Activated CD4-positive, alpha-beta T cell treated with anti-CD3 and anti-CD28 coated beads, Interleukin-2, amount 50 U/mL, for 48 hours (primary cell): ENCODE results near the gene CERS4.
"Not testable (repeated sequence)": the region's sequence is repeated elsewhere in the genome, so short reads cannot be mapped to it uniquely, and the experiment has no call there.

Experiments used
- DNase-seq, 2 experiments: peaks; one replicate each; pipeline ENCODE4 v3.0.0-alpha.2; 2020

Gene CERS4, protein sequence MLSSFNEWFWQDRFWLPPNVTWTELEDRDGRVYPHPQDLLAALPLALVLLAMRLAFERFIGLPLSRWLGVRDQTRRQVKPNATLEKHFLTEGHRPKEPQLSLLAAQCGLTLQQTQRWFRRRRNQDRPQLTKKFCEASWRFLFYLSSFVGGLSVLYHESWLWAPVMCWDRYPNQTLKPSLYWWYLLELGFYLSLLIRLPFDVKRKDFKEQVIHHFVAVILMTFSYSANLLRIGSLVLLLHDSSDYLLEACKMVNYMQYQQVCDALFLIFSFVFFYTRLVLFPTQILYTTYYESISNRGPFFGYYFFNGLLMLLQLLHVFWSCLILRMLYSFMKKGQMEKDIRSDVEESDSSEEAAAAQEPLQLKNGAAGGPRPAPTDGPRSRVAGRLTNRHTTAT

DNA sequence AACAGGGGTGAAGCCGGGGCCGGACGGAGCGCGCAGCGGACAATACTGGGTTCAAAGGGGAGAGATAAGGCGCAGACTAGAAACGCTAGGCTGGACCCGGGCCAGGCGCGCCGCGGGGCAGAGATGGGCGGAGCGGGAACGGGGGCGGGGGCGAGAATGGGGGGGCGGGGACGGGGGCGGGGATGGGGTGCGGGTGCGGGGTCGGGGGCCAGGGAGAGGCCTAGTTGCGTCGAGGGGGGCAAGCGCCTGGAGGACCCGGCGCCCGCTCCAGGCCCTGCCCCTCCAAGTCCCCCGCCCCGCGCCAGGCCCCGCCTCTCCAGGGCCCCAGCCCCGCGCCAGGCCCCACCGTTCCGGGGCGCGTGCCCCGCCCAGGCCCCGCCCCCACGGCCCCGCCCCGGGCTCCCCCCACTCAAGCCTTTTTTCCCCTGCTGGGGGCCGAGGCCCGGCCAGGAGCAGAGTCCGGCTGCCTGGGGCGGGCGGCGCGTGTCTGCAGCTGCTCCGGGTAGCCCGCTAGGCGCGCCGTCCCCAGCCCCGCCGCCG lies at the start of gene CERS4:
Gene CERS4 (plus strand): TSS at position 449 of the 540 bp plus-strand sequence. CDS start 41,707 bp downstream, outside the sequence.
- peak; percentile 81 to 82 for DNase-seq

DNA sequence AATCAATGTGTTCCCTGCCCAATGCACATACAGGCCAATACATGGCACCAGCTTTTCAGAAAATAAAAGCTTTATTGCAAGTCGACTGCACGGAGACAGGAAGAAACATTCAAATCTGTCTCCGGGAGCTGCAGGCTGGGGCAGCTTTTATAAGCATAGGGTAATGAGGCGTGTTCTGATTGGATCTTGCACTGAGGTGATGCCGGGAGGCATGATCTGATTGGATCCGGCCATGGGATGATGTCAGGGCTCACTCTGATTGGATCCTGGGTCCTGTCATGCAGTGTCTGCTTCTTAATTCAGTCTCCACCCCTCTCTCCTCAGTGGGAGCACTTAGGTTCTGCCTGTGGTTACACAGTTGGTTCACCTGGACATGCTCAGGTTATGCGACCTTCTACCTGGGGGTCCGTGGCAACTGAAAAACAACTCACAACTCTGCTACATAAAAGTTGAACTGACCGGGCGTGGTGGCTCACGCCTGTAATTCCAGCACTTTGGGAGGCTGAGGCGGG lies 48.0 kb upstream of the CERS4 start:
- DNase-seq, result peak; percentile 20 to 35

DNA sequence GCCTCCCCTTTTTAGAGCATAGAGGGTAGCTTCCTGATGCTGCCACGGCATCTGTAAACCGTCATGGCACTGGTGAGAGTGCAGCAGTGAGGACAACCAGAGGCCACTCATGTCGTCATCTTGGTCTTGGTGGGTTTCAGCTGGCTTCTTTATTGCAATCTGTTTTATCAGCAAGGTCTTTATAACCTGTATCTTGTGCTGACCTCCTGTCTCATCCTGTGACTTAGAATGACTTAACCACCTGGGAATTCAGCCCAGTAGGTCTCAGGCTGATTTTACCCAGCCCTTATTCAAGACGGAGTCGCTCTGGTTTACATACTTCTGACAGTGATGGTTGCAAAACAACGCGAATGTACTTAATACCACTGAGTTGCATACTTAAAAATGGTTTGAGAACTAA lies 45.4 kb upstream of the CERS4 start:
- DNase-seq, result no peak

DNA sequence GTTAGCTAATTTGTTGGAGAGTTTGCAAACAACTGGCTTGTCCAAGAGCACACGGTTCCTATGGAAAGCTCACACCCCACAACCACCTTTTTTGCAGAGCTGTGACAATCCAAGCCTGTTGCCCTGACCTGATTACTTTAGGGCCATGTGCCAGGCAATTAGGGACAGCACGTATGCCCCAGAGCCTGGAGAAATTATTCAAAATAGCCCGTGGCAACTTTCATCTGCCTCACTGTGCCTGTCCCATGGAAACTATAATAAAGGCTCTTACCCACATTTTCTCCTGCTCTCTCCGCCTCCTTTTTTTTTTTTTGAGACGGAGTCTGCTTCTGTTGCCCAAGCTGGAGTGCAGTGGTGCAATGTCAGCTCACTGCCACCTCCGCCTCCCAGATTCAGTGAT lies 41.2 kb upstream of the CERS4 start:
- no peak for DNase-seq

DNA sequence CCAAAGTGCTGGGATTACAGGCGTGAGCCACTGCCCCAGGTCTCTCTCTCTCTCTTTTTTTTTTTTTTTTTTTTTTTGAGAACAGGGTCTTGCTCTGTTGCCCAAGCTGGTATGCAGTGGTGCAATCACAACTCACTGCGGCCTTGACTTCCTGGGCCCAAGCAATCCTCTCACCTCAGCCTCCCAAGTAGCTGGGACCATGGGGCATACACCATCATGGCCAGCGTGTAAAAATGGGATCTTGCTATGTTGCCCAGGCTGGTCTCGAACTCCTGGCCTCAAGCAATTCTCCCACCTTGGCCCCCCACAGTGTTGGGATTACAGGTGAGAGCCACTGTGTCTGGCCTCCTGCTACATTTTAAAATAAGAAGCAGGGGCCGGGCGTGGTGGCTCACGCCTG lies 40.6 kb upstream of the CERS4 start:
- no peak for DNase-seq

DNA sequence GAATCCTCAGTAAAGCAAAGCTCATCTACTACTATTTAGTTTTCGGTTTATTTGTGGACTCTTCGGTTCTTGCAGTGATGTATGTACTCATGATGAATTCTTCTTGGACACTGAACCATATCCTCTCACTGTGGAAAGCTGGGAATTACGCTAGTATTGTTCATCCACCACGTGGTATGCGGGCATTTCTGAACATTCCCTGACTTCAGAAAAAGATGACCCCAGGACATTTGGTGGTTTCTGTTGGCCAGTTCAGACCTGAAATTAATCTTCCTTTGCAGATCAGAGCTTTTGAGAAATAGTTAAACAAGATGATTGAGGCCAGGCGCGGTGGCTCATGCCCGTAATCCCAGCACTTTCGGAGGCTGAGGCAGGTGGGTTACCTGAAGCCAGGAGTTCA lies 34.5 kb upstream of the CERS4 start:
- DNase-seq, result no peak

DNA sequence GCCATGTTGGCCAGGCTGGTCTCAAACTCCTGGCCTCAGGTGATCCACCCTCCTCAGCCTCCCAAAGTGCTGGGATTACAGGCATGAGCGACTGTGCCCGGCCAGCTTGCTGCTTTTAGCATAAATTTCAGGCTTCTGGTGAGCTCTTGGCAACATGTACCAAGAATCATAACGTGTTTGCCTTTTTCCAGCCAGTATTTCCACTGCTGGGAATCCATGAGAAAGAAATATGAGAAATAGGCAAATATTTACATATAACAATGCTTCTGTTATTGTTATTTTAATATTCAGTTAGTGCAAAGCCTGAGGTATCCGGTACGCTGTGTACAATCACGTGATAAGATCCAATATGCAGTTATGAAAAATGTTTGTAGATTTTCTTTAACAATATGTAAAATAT lies 29.2 kb upstream of the CERS4 start:
- DNase-seq, result no peak

DNA sequence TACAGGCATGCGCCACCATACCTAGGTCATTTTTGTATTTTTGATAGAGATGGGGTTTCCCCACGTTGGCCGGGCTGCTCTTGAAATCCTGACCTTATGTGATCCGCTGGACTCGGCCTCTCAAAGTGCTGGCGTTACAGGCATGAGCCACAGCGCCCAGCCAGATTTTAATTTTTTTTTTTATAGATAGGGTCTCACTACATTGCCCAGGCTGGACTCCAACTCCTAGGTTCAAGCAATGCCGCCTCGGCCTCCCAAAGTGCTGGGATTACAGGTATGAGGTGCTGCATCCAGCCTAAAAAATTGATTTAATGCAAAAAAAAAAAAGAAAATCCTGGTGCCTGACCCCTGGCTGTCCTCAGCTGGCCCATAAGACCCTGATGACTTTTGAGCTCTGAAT lies 24.9 kb upstream of the CERS4 start:
- no peak for DNase-seq

DNA sequence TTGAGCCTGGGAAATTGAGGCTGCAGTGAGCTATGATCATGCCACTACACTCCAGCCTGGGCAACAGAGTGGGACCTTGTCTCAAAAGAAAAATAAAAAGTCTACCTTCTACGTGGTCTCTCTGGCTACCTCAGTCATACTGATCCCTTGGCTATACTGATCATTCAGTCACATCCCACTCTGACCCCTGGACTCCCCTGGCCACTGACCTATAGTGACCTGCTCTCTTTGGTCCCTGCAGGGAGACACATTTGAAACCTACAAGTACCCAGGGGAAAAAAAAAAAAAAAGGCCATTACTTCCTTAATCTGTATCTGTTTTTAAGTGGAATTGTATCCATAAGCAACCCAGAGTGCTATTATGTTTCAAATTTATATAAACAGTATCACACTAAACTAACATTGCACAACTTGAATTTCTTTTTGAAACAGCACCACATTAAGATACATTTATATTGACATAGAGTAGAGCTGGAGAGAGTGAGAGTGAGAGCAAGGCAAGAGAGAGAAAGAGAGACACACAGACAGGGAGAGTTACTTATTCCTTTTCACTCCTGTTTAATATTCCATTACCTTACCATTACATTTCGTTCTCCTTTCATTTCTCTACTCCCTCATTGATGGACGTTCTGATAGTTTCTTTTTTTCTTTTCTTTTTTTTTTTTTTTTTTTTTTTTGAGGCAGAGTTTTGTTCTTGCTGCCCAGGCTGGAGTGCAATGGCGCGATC lies 23.7 kb upstream of the CERS4 start:
- no peak for DNase-seq

DNA sequence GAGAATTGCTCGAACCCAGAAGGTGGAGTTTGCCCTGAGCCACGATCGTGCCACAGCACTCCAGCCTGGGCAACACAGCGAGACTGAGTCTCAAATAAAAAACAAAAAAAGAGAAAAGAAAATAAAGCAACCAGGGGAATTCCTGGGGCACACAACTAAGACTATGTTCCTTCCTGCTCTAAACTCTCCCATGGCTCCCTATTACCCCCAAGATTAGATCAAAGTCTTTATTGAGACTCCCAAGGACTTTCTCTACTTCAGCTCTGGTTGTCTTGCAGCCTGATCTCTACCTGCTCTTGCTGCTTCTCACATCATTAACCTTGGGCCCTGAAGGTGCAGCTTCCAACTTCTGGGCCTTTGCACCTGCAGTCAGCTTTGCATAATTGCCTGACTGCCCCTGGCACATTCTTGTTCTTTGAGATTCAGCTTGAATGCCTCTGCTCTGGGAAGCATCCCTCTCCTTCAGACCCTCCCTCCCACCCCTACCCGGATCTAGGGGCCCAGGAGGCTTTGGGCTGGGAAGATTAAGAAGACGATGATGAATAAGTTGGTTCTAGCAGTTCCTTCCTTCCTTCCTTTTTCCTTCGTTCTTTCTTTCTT lies 16.8 kb upstream of the CERS4 start:
- DNase-seq, result no peak

DNA sequence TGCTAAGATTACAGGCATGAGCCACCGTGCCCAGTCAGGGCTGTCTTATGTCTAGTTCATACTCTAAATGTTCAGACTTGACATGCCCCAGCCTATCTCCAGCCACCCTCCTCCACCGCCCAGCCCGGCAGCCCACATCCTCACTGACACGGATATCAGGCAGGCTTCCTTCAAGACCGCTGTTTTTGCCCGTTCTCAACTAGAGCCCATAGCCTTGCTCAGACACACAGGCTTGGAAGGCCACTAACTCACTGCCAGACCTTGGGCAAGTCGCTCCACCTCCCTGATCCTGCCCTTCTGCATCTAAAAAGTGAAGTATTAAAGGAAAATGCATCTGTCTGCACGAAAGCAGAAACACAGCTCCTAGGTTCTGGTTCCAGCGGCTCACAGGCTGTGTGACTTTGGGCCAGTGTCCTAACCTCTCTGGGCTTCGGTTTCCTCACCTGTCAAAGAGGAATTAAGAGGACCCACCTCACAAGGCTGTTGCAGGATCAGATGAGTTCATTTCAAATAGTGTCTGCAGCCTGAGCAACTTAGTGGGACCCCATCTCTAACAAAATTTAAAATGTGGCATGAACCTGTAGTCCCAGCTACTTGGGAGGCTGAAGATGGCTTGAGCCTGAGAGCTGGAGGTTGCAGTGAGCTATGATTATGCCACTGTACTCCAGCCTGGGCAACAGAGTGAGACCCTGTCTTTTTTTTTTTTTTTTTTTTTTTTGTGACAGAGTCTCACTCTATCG lies 14.5 kb upstream of the CERS4 start:
- peak; percentile 39 to 47 for DNase-seq

DNA sequence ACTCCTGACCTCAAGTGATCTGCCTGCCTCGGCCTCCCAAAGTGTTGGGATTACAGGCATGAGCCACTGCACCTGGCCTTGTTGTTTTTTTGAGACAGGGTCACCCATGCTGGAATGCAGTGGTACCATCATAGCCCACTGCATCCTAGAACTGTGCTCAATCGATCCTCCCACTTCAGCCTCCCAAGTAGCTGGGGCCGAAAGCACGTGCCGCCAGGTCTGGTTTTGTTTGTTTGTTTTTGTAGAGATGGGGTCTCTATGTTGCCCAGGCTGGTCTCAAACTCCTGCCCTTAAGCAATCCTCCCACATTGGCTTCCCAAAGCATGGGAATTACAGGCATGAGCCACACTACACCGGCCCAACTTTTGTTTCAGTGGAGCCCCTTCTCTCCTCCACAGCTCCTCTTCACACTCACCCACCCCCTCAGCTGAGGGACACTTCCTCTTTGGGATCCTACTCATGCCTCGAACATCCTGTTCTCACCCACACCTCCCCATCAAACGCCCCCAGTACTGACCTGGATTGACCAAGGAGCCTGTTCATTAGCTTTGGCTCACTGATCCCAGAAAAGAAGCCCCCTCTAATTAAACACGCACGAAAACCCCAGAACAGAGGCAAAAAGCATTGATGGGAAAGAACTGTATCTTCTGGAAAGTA lies 12.8 kb upstream of the CERS4 start:
- no peak for DNase-seq

DNA sequence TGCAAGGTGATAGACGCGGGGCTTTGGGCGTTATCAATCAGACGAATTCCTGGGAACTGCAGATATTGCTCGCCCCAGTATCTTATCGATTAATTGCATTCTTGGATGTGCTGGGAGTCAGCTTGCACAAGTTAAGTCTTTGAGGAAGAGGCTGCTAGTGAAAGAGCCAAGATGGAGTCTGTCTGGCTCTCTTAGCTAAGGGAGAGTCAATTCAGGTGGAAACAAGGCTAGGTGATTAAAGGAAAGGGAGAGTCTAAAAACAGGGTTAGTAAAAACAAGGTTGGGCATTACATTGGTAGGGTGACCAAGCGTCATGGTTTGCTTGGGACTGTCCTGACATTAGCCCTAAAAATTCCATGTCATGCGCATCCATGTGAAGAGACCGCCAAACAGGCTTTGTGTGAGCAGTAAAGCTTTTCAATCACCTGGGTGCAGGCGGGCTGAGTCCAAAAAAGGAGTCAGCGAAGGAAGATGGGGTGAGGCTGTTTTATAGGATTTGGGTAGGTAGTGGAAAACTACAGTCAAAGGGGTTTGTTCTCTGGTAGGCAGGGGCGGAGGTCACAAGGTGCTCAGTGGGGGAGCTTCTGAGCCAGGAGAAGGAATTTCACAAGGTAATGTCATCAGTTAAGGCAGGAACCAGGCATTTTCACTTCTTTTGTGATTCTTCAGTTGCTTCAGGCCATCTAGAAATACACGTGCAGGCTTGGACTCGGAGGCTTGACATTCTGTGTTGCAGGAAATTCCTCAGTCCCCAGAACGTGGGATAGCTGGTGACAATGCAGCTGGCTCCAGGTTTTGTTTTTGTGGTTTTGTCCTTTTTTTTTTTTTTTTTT lies 5.7 kb upstream of the CERS4 start:
- not testable (repeated sequence) for DNase-seq

DNA sequence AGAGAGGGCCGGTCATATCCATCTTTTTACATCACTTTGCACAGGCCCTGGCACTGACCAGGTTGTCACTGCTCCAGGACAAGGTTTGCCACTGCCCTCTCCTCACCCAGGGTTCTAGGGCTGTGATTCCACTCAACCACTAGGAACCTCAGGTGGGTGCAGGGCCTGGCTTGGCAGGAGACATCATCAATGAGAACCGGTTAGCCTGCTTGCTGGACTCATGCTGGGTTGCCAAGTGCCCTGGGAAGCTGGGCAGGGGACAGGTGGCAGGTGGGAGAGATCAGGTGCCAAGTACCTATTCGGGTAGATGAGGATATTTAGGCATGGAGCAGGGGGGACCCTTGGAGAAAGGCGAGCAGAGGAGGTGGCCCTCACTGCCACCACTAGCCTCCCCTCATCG lies 4.2 kb upstream of the CERS4 start:
- no peak for DNase-seq

DNA sequence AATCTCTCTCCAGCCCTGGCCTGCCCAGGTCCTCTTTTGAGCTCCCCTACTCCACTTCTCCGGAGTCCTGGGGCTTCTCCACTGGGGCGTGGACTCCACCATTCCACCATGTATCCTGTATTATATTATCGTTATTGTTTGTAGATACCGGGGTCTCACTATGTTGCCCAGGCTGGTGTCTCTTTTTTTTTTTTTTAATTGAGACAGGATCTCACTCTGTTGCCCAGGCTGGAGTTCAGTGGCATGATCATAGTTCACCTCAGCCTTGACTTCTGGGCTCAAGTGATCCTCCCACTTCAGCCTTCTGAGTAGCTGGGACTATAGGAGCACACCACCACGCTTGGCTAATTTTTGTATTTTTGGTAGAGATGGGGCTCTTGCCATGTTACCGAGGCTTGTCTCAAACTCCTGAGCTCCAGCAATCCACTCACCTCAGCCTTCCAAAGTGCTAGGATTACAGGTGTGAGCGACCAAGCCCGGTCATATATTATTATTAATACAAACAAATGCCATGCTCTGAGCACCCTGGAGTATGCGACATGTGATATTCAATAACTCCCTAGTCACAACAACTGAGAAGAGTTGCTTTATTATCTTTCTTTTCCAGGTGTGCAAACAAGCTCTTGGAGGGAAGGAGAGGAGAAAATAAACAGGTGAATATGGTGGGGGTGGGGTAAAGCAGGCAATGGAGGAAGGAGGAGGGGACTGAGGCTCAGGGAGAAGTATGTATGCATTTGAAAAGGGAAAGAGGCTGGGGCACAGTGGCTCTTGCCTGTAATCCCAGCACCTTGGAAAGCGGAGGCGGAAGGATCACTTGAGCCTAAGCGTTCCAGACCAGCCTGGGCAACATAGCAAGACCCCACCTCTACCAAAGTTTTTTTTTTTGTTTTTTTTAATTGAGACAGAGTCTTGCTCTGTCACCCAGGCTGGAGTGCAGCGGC lies 2.8 kb upstream of the CERS4 start:
- no peak for DNase-seq

DNA sequence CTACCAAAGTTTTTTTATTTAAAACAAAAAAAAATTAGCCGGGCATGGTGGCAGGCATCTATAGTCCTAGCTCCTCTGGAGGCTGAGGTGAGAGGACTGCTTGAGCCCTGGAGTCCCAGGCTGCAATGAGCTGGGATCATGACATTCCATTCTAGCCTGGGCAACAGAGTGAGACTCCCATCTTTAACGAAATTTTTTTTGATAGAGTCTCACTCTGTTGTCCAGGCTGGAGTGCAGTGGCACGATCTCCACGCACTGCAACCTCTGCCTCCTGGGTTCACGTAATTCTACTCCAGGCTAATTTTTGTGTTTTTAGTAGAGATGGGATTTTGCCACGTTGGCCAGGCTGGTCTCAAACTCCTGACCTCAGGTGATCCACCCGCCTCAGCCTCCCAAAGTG lies 1.8 kb upstream of the CERS4 start:
- DNase-seq, result not testable (repeated sequence)

DNA sequence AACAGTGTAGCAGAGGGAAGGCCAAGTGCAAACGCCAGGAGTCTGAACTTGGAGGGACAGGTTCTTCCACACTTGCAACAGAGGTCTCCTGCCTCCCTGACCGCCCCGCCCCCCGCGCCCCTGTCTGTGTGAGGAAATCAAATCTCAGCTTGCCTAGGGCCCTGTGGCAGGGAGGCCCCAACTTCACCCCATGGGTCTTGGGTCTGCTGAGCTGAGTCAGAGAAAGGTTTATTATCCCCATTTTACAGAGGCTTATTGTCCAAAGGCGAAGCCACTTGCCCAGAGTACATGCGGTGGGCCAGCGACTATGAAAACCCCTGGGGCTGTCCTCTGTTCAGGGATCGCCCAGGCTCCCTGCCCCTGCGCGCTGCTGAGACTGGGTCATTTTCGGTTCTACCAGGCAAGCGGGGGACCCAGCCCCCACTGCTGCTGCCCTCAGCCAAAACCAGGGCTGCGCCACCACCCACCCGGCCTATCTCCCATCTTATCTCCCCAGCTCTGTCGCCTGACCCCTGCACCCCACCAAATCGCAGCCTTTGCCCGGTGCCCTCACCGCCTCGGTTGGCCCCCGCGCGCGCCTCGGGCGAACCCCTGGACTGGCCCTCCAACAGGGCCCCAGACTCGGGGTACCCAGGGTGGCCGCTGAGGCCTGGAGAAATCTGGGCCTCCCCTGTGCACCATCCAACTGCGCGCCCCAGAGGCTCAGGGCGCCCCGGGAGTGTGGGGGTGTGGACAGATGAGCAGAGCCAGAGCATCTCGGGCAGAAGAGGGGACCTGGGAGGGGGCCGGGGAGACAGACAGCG lies 850 bp upstream of the CERS4 start:
- DNase-seq, result no peak

DNA sequence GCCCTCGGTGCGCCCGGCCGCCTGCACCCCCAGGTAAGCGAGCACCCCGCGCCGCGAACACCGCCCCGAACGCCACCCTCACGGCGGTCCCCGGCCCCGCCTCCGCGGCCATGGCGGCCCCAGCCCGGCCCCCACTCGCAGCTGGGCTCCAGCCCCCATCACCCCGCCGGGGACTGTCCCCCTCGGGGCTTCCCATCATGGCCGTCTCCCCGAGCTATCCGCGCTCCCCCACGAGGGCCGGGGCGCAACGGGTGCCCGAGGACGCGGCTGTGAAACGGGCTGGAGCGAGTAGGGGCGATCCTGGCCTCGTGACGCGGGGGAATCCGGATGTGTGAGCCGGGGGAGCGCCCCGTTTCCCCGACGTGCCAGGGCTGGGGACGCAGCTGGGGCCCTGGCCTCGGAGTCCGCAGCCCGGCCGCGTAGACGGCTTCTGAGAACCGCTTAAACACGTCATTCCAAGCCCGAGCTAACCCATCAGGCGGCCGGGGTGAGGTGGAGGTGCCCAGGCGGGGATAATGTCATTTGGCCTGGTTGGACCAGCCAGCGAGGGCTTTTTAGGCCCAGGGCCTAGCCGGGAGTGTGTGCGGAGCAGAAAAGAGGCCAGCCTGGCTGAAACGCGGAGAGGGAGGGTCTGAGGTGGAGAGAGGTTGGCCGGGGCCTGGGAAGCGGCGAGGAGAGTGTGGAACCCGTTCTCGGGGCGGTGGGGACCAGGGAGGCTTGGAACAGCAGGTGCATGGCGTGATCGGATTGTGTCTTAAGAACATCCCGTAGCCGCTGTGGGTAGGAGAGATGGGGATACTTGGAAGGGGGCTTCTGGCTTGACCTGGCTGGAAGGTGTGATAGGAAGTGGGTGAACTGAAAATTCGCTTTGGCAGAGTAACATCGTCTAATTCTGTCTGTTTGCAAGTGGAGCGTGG lies 550 bp downstream of the CERS4 start:
- peak; percentile 74 to 80 for DNase-seq
